ENCODE measurements around the gene TPI1.
A peak's percentile ranks its signal among the peaks of the same experiment; 100 is the strongest.

The TPI1 gene

DNA sequence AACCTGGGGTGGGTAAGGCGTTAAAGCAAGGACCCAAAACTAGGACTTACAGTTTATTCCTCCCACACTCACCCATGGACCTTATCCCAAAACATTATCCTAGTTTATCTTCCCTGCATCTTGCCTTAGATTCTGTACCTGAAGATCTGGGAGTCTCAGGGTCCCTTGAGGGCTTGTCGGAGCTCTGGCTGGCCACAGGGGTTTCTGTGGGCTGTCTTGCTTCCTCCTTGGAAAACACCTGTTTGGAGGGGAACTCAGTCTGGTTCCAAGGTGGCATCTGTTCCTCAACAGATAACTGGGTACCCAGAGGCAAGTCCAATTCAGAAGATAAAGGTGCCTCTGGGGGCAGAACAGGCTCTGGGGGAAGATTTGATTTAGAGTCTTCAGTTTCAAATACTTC, 17.9 kb upstream of the TPI1 start:
- no peaks in the 10 kb centered on the region for H3K9me3 ChIP-seq (ENCODE audit: control insufficient read depth, insufficient read depth, low read length)
- H3K9ac ChIP-seq (ENCODE audit: low read depth, low read length): no peak overlapping the region
- peaks cover 10% of the 10 kb centered on the region; the same call in 1 of the 2 replicates for H3K36me3 ChIP-seq (ENCODE audit: insufficient read depth, low read length)
- H3K4me1 ChIP-seq (ENCODE audit: insufficient read depth, low read length): peaks cover 12% of the 10 kb centered on the region

DNA sequence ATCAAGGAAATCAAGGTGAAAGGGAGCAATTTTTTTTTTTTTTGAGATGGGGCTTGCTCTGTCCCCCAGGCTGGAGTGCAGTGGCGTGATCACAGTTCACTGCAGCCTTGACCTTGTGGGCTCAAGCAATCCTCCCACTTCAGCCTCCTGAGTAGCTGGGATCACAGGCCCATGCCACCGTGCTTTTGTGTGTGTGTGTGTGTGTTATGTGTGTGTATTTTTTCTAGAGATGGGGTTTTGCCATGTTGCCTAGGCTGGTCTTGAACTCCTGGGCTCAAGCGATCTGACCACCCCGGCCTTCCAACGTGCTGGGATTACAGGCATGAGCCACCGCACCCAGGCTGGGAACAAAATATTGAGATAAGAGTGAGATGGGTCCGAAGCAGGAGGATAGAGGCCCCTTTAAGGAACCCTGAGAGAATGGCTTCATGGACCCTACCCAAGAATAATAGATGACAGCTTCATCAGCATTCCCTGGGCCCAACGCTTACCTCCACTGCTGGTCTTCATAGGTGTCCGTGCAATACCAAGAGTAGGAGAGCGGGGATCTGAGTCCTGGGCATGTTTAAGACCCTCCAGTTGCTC, 17.3 kb upstream of the TPI1 start:
- Histone ChIP-seq H3K4me1 (ENCODE audit: insufficient read depth, low read length) (peaks cover 12% of the 10 kb centered on the region), H3K9ac (ENCODE audit: low read depth, low read length) (peak overlapping the region; percentile 82), H3K36me3 (ENCODE audit: insufficient read depth, low read length) (peaks cover 6% of the 10 kb centered on the region; the same call in 1 of the 2 replicates), H3K9me3 (ENCODE audit: control insufficient read depth, insufficient read depth, low read length) (no peaks in the 10 kb centered on the region)

DNA sequence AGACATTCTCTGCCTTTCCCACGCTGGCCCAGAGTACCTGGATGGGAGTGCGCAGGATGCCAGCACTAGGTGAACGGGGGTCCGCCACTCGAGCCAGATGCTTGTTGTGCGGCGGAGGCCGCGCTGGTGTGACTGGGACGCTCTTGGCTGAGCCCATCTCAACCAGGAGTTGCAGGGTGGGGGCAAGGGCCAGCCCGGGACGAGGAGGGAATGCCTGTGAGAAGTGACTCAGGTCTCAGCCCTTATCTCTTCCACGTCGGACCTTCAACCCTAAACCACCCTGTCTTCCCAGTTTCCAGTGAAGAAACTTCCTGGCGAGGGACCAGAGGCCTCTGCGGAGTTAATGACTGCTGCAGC, 16.6 kb upstream of the TPI1 start:
- Histone ChIP-seq H3K36me3 (ENCODE audit: insufficient read depth, low read length) (peaks cover 4% of the 10 kb centered on the region; the same call in 1 of the 2 replicates), H3K9ac (ENCODE audit: low read depth, low read length) (peak overlapping the region; percentile 82), H3K9me3 (ENCODE audit: control insufficient read depth, insufficient read depth, low read length) (no peaks in the 10 kb centered on the region), H3K4me1 (ENCODE audit: insufficient read depth, low read length) (peaks cover 12% of the 10 kb centered on the region)

DNA sequence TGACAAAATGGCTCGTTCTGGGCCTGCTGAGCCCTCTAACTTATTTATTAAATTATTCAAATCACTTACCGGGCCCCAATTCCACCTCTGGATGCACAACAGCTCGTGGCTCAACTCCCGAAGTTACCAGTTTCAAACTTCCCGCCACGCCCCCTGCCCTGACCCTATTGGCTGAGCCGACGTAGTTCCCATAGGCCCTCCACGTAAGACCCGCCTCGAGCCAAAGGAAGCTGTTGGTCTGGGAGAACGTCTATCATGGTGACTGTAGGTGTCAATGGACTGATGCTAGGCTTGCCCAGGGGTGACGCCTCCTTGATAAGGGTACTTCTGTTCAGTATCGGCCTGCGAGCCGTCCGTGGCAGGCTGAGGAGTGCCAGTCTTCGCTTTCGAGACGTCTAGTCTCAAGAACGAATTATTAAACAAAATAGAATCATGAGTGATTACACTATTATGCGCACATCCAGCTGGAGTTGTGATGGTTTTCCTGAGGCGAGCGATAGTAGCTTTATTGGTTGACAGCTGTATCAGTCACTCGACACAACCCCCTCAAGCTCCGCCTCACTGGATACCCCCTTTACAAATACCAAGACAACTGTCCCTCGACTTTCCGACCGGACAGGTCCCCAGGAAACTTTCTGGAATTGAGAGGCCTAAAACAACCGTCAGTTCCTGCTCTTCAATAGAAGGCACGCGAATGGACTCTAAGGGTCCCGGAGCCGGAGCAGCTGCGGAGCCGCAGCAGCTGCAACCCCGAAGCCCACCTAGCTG, 16.0 kb upstream of the TPI1 start, which contains the start of gene CDCA3:
Gene CDCA3, minus strand, starts transcription at position 134 of the 768 bp plus-strand sequence. CDS start 334 bp downstream, outside the sequence.
- peak within 1 kb of the TSS; percentile 82 for H3K9ac ChIP-seq (ENCODE audit: low read depth, low read length)
- no peaks in the 10 kb centered on the region for H3K9me3 ChIP-seq (ENCODE audit: control insufficient read depth, insufficient read depth, low read length)
- H3K36me3 ChIP-seq (ENCODE audit: insufficient read depth, low read length): peaks cover 5% of the 10 kb centered on the region; the same call in 1 of the 2 replicates
- peaks cover 12% of the 10 kb centered on the region for H3K4me1 ChIP-seq (ENCODE audit: insufficient read depth, low read length)

DNA sequence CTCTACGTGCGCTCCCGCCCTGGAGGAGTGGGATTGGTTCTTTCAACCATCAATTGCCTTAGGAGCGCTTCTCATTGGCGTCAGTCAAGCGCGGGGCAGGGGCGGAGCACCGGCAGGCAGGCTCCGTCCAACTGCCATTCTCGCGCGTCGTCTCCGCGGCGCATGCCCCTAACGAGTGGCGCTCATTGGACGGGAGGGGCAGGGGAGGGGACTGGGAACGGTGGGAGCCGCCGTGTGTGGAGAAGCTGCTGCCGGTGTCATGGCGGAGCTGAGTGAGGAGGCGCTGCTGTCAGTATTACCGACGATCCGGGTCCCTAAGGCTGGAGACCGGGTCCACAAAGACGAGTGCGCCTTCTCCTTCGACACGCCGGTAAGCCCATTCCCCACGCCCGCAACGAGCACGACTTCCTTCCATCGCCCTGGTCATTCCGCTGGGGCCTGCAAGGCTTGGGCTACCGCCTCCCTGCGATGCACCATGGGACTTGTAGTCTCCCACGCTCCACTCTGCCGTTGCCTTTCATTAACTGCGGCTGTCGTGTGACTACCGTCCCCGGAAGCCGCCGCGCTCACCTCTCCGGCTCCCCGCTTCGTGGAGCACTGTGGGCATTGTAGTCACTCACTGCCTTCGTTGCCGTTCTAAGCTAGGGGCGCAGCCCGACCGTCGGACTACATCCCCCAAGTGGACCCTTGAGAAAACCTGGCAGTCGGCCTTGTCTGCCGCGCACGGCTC, 15.2 kb upstream of the TPI1 start, which contains the start of gene USP5:
Gene USP5, plus strand, starts transcription at position 230 of the 730 bp plus-strand sequence. Its CDS starts 30 bp downstream, at position 260.
- Histone ChIP-seq H3K4me1 (ENCODE audit: insufficient read depth, low read length) (peaks cover 12% of the 10 kb centered on the region), H3K36me3 (ENCODE audit: insufficient read depth, low read length) (peaks cover 4% of the 10 kb centered on the region; the same call in 1 of the 2 replicates), H3K9me3 (ENCODE audit: control insufficient read depth, insufficient read depth, low read length) (no peaks in the 10 kb centered on the region), H3K9ac (ENCODE audit: low read depth, low read length) (peak within 1 kb of the TSS; percentile 82)

DNA sequence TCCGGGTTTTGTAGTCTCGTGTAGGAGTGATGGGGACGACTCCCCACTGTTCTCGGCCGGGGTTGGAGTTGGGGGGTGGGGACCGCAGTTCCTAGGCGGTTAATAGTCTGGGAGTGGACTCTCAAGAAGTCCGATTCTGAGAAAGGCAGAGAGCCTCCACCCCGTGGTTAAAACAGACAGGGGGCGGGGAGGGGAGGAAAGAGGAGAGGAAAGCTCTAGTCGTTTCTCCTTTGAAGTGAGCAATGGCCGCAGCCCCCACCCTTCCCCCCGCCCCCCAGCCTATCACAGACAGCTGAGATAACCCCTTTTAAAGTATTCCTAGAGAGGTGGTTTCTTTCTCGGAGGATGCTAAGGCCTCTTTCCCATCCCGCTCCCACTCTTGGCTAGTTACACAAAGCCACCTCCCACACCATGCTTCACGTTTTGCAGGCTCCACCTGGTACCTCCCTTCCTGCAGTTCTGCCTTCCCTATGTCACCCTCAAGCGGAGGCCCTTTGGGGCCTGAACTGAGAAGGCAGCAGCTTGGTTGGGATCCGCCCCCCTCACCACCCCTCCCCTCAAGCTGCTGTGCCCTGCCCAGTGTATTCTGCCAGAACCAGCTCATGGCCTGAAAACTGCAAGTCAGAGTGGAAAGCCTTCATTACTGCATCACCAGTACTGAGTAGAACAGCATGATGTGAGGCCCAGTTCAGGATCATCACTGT, 14.5 kb upstream of the TPI1 start:
- Histone ChIP-seq H3K4me1 (ENCODE audit: insufficient read depth, low read length) (peaks cover 12% of the 10 kb centered on the region), H3K9ac (ENCODE audit: low read depth, low read length) (peak overlapping the region; percentile 82), H3K9me3 (ENCODE audit: control insufficient read depth, insufficient read depth, low read length) (no peaks in the 10 kb centered on the region), H3K36me3 (ENCODE audit: insufficient read depth, low read length) (peaks cover 6% of the 10 kb centered on the region)

DNA sequence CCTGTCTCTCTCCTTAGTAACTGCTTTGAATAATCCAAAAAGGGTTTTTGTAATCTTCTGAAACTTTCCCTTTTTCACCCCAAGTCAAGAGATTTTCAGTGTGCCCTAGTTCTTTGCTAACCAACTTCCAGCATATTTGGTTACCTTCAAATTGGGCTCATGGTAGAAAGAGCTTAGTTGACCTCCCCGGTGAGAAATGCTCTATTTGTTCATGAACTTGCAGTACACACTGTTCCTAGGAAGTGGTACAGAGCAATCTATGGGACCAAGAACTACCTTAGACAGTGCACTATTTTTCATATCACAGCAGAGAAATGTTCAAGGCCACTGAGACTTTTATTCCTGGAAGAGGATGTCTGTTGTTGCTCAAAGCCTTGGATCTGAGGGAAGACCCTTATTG, 13.7 kb upstream of the TPI1 start:
- H3K9me3 ChIP-seq (ENCODE audit: control insufficient read depth, insufficient read depth, low read length): no peaks in the 10 kb centered on the region
- peak overlapping the region; percentile 82; the same call in 1 of the 2 replicates for H3K9ac ChIP-seq (ENCODE audit: low read depth, low read length)
- H3K36me3 ChIP-seq (ENCODE audit: insufficient read depth, low read length): peaks cover 7% of the 10 kb centered on the region
- H3K4me1 ChIP-seq (ENCODE audit: insufficient read depth, low read length): peaks cover 12% of the 10 kb centered on the region

DNA sequence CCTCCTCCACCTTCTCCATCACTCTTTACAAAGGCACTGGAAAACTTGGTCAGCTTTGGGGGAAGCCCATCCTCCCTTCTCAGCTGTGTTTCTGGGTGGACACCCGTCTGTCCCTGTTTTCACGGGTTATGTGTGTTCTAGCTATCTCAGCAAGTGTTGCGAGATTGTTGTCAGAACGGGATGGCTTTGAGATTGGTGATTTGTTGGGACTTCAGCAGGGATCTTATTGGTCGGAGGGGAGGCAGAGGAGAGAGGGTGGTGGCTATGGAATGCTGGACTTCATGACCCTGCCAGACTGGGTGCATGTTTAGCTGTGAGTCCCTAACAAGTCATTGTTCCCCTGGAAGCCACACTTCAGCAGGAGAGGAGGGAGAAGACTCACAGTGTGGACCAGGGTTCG, 13.3 kb upstream of the TPI1 start:
- Histone ChIP-seq H3K4me1 (ENCODE audit: insufficient read depth, low read length) (peaks cover 12% of the 10 kb centered on the region), H3K9me3 (ENCODE audit: control insufficient read depth, insufficient read depth, low read length) (no peaks in the 10 kb centered on the region), H3K9ac (ENCODE audit: low read depth, low read length) (no peak overlapping the region), H3K36me3 (ENCODE audit: insufficient read depth, low read length) (peaks cover 10% of the 10 kb centered on the region)

DNA sequence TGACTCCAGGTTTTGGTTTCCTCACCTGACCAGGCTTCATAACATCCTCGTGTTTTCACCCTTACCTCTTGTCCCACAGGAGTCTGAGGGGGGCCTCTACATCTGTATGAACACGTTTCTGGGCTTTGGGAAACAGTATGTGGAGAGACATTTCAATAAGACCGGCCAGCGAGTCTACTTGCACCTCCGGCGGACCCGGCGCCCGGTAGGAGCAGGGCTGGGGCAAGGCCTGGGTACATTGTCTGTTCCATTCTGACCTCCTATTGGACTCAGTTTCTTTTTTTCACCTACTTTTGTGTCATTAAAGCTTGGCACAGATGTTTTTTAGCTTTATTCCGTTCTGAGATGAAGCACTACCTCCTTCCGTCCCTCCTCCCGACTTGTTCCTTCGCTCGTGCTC, 12.0 kb upstream of the TPI1 start:
- H3K36me3 ChIP-seq (ENCODE audit: insufficient read depth, low read length): peaks cover 10% of the 10 kb centered on the region
- no peak overlapping the region for H3K9ac ChIP-seq (ENCODE audit: low read depth, low read length)
- H3K9me3 ChIP-seq (ENCODE audit: control insufficient read depth, insufficient read depth, low read length): no peaks in the 10 kb centered on the region
- peaks cover 12% of the 10 kb centered on the region for H3K4me1 ChIP-seq (ENCODE audit: insufficient read depth, low read length)

DNA sequence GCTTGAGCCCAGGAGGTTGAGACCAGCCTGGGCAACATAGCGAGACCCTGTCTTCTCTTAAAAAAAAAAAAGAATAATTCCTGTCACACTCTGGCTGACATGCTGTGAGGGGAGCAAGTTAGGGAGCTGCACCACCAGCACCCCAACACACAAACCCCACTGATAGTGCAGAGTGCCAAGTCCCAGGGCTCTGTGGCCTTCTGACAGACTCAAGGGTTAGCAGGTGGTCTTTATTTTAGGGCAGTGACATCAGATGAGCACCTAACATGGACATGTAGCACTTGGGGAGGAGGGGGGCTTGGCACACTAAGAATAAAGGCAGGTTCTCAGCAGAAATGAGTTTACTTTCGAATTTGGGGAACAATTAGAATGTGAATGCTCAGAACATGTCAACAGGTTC, 8.5 kb upstream of the TPI1 start:
- Histone ChIP-seq H3K4me1 (ENCODE audit: insufficient read depth, low read length) (peaks cover 4% of the 10 kb centered on the region; the same call in 1 of the 2 replicates), H3K9me3 (ENCODE audit: control insufficient read depth, insufficient read depth, low read length) (no peaks in the 10 kb centered on the region), H3K36me3 (ENCODE audit: insufficient read depth, low read length) (peaks cover 12% of the 10 kb centered on the region), H3K9ac (ENCODE audit: low read depth, low read length) (no peak overlapping the region)

DNA sequence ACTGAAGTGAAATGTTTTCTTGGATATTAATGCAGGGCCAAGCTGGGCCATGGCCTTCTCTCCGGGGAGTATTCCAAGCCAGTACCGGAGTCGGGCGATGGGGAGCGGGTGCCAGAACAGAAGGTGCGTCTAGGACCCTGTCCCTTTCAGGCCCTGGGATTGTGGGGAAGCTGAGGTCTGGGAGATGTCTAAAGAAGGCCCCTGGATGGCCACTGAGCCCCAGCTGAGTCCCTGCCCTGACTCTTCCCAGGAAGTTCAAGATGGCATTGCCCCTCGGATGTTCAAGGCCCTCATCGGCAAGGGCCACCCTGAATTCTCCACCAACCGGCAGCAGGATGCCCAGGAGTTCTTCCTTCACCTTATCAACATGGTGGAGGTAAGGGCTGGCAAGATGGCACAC, 7.2 kb upstream of the TPI1 start:
- Histone ChIP-seq H3K4me1 (ENCODE audit: insufficient read depth, low read length) (no peaks in the 10 kb centered on the region), H3K36me3 (ENCODE audit: insufficient read depth, low read length) (peaks cover 15% of the 10 kb centered on the region), H3K9ac (ENCODE audit: low read depth, low read length) (no peak overlapping the region), H3K9me3 (ENCODE audit: control insufficient read depth, insufficient read depth, low read length) (no peaks in the 10 kb centered on the region)

DNA sequence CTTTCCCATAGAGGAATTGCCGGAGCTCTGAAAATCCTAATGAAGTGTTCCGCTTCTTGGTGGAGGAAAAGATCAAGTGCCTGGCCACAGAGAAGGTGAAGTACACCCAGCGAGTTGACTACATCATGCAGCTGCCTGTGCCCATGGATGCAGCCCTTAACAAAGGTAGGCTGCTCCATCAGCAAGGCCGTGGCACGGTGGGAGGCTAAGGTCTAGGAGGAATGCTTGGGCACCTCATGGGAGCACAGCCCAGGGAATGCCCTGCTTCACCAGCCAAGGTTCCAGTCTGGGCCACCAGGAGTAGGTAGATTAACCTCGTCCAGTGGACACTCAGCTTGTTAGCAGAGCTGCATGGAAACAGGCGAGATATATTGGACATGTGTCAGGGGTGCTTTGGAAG, 6.4 kb upstream of the TPI1 start:
- Histone ChIP-seq H3K9ac (ENCODE audit: low read depth, low read length) (no peak overlapping the region), H3K36me3 (ENCODE audit: insufficient read depth, low read length) (peaks cover 15% of the 10 kb centered on the region), H3K4me1 (ENCODE audit: insufficient read depth, low read length) (peaks cover 5% of the 10 kb centered on the region; the same call in 1 of the 2 replicates)

DNA sequence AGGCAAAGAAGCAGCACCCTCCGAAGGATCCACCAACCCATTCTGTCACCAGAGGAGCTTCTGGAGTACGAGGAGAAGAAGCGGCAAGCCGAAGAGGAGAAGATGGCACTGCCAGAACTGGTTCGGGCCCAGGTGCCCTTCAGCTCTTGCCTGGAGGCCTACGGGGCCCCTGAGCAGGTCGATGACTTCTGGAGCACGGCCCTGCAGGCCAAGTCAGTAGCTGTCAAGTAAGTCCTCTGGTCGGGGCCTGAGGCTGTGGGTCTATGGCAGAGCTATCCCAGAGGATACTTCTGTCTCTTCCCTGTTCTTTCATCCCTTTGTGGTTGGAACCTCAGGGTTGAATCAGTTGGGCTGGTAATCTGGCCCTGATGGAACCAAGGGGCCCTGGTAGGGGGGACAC, 5.9 kb upstream of the TPI1 start:
- Histone ChIP-seq H3K9ac (ENCODE audit: low read depth, low read length) (no peak overlapping the region), H3K9me3 (ENCODE audit: control insufficient read depth, insufficient read depth, low read length) (no peaks in the 10 kb centered on the region), H3K36me3 (ENCODE audit: insufficient read depth, low read length) (peaks cover 13% of the 10 kb centered on the region), H3K4me1 (ENCODE audit: insufficient read depth, low read length) (peaks cover 6% of the 10 kb centered on the region; the same call in 1 of the 2 replicates)

More for the DNA sequence above, 6.4 kb upstream of the TPI1 start:
- no peaks in the 10 kb centered on the region for H3K9me3 ChIP-seq (ENCODE audit: control insufficient read depth, insufficient read depth, low read length)

DNA sequence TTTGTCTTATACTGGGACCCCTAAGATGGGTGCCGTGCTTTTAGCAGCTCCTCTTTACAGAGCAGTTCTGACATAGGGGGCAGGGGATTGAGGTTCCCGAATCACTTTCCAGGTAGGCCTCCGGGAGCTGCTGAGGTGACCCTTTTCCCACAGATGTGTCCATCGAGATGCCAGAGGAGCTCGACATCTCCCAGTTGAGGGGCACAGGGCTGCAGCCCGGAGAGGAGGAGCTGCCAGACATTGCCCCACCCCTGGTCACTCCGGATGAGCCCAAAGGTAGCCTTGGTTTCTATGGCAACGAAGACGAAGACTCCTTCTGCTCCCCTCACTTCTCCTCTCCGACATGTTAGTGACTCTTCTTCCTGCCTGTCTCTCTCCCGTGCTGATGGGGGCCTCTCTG, 4.3 kb upstream of the TPI1 start:
- no peaks in the 10 kb centered on the region for H3K9me3 ChIP-seq (ENCODE audit: control insufficient read depth, insufficient read depth, low read length)
- H3K36me3 ChIP-seq (ENCODE audit: insufficient read depth, low read length): peaks cover 8% of the 10 kb centered on the region
- H3K9ac ChIP-seq (ENCODE audit: low read depth, low read length): no peak overlapping the region
- peaks cover 6% of the 10 kb centered on the region; the same call in 1 of the 2 replicates for H3K4me1 ChIP-seq (ENCODE audit: insufficient read depth, low read length)

All from ES-I3 (cell line).